NCI-H1436 treated with DMSO at 0.1 percent for 48 hours (cell line): Measurements from ENCODE around the gene TPPP.
A peak's percentile ranks its signal among the peaks of the same experiment; 100 is the strongest.

Experiments
- DNase-seq: peaks from one replicate; lab custom pipeline; 2025; lab: John Stamatoyannopoulos, UW

The TPPP gene

GRCh38 chr5:677131-678101, 15.7 kb downstream of the TPPP start:
- no peak for DNase-seq

- no peak for DNase-seq
These were observed 16.5 kb downstream of the TPPP start for GRCh38 chr5:676699-677076.

GRCh38 chr5:675871-676698, 17.1 kb downstream of the TPPP start:
- DNase-seq = no peak

- no peak for DNase-seq
These were observed 17.9 kb downstream of the TPPP start for GRCh38 chr5:675111-675870.

DNA sequence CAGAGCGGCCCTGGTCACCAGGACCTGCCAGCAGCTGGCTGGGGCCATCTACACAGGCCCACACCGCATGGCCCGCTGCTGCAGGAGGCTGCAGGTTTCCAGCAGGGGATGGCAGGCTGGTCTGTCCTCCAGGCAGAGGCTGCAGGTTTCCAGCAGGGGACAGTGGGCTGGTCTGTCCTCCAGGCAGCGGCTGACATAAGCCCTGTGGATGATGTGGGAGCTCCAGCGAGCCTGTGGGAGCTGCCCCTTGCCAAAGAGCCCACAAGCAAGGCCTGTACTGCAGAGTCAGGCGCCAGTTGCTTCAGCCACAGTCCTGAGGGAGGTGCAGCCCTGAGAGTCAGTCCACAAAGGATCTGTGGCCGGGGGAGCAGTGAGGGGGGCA, 18.5 kb downstream of the TPPP start:
- no peak for DNase-seq

DNA sequence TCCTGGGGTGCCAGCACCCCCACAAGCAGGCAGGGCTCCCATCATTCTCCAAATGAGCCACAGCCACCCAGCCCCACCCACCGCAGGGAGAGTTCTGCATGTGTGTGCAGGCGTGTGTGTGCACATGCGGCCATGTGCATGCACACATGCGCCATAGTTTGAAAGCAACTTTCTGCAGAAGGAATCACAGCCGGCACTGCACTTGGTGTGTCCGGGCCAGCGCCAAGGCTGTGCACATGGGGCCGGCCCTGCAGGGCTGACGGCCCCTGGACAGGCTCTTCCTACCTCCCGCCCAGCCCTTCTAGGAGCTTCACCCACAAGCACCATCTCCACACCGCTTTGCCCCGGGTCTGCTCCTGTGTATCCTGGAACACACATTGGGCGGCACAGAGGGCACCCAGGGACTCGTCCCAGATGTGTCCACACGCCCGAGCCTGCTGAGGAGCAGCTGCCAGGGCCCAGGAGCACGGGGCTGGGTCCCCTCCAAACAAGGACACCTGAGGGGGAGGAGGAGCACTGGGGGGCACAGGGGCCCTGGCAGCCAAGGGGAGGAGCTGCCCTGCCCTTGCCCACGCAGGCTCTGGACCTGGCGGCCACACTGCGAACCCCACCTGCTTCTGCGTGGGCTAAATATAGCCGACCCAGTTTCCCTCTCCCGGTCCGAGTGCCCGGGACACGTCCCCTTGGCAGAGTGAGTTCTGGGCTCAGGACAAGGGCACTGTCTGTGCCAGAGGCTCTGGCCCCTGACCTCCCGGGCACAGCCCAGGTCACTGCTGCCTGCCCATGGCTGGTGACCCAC, 19.1 kb downstream of the TPPP start:
- no peak for DNase-seq

DNA sequence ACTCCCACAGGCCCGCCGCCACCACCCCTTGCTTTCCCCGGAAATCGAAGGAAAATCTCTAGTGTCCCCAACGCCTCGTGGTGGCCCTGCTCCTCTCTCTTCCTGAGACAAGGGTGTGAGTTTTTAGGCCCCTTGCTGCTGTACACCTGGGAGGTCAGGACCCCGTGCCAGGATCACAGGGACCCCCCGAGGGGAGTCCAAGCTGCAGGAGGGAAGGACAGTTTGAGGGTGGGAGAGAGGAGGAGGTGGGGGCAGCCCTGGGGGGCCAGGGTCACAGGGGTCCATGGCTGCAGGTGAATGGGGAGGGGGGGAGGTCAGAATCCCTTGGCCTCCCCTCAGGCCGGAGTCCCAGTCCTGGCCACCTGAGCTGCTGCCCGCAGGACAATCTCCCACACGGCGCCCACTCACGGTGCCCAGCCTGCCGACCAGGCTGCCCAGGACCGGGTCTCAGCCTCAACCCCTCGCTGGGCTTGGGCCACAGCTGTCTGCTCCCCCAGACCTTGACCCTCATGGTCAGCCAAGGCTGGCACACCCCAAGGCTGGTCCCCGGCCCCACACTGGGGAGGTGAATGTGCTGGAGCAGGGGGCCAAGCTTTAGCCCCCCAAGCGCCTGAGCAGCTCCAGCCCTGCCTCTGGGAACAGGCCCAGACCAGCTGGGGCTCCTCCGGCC, 19.9 kb downstream of the TPPP start:
- no peak for DNase-seq

- peak; percentile 32 for DNase-seq
These were observed 20.6 kb downstream of the TPPP start for GRCh38 chr5:672329-673160.

GRCh38 chr5:671459-672328, 21.5 kb downstream of the TPPP start:
- DNase-seq = no peak

GRCh38 chr5:670396-671270, 22.5 kb downstream of the TPPP start:
- no peak for DNase-seq

DNA sequence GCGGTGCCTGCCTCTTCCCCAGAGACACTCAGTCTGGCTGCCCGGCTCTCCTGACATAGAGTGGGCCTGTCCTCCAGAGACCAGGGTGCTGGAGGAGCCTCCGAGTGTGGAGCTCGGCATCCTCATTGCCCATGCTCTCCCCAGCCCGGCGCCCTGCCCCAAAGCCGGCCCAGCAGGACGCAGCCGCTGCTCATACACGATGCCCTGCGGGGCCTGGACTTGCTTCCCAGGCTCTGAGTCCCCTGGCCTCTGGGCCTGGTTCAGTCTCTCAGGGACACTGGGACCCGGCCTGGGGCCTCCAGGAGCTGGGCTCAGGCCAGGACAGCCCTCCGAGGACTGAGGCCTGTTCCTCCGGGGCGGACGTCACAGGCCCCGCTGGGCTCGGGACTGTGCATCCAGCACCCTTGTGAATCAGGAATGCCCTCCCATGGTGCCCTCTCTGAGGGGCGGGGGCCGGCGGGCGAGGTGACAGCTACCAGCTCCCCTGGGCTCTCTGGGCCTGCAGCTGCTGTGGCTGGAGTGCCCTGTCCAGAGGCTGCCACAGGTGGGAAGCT, 23.2 kb downstream of the TPPP start:
- DNase-seq = no peak

DNA sequence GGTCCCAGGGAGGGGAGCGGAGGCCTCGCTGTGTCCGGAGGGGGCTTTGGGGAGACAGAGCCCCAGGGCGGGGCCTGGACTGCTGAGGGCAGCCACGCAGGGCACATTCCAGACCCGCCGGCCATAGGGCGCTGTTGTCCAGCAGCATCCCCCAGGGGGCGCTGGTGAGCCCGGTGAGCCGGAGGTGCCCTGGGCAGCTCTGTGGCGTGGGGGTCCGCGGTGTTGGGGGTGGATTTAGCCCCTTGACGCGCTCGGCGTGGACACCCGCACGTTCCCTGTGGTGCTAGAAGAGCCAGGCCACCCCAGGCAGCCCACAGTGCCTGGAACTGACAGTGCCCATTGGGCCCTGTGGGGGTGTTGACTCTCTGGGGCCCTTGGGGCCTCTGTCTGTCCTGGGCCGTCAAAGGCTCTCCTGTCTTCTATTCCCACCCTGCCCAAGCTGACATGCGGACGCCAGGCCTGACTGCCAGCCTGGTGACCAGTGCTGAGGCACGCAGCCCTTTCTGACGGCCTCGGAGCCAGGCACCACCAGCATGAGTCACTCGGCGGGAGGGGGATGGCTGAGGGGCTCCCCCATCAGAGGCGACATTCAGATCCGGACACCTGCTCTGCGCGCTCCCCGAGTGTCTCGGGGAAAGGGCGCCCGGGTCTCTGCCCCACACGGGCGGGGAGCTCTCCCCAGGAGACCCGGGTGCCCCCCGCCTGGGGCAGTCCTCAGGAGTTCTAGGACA, 23.9 kb downstream of the TPPP start:
- no peak for DNase-seq

GRCh38 chr5:668283-668995, 24.7 kb downstream of the TPPP start:
- no peak for DNase-seq

GRCh38 chr5:666816-667498, 26.2 kb downstream of the TPPP start:
- no peak for DNase-seq

DNA sequence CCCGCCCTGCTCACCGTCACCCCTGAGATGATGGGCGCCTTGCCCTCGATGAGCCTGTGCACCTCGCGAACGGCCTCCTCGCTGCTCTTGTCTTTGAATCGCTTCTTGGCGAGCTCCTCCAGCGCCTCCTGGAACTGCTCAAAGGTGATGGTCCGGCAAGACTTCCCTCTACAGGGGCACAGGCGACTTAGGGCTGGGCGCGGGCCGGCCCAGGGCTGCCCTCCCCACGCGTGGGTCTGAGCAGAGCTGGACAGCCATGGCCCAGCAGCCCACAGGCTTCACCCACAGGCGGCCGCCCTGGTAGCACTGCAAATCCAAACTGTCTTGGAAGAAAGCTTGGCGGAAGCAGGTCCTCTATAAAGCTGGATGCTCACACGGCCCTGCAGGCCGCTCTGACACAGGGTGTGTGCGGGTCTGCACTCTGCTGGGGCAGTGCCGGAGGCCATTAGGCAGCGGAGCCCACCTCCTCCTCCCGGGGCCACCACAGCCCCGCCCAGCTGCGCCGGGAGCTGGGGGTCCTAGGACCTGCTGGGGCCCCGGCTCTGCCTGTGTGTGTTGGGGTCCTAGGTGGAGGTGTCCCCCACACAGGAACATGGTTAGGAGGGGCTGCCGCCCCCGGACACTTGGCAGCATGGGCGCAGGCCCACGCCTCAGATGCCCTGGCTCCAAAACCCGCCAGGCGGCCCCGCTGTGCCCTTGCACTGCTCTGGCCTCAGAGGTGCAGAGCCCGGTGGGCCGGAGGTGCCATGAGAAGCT, 27.0 kb downstream of the TPPP start:
- no peak for DNase-seq
